GM23338 (cell line): ENCODE measurements around the gene RAB11FIP2. TPM values are rescaled to one million over a fixed set of nuclear protein-coding genes. Genes with fewer than 3 reads are reported as not detected.

Source experiments
- ATAC-seq: fragments of 200-7000 bp; cut with Tn5 transposase; 3 replicates; pipeline ENCODE4 v1.9.1; 2020
- DNase-seq: peaks from one replicate; pipeline ENCODE4 v3.0.0-alpha.2; 2015; ENCODE audit warnings: low spot score
- H2AFZ ChIP-seq: fragments of 200-600 bp; sonication (generic); 2 replicates; pipeline ENCODE4 v1.8.0; 2016; ENCODE audit warnings: antibody characterized with exemption, mild to moderate bottlenecking, moderate library complexity
- H3F3A ChIP-seq: fragments of 200-600 bp; sonication (generic); replicated peaks from 2 replicates; pipeline ENCODE4 v1.8.0; 2017; ENCODE audit warnings: antibody characterized with exemption, mixed run types, low read depth
- H3K27ac ChIP-seq: fragments of 200-600 bp; sonication (generic); 2 replicates; pipeline ENCODE4 v1.6.1; 2016; ENCODE audit warnings: low read depth
- H3K27me3 ChIP-seq: fragments of 200-600 bp; sonication (generic); 2 replicates; pipeline ENCODE4 v1.8.0; 2016; ENCODE audit warnings: mild to moderate bottlenecking, mixed run types, moderate library complexity; ENCODE audit not compliant: insufficient read depth
- H3K36me3 ChIP-seq: fragments of 200-600 bp; sonication (generic); 2 replicates; pipeline ENCODE4 v1.8.0; 2016; ENCODE audit warnings: mild to moderate bottlenecking; ENCODE audit not compliant: insufficient read depth
- H3K4me1 ChIP-seq: fragments of 200-600 bp; sonication (generic); 2 replicates; pipeline ENCODE4 v1.8.0; 2016; ENCODE audit warnings: mild to moderate bottlenecking, moderate library complexity; ENCODE audit not compliant: insufficient read depth
- H3K4me2 ChIP-seq: fragments of 200-600 bp; sonication (generic); 2 replicates; pipeline ENCODE4 v1.7.1; 2017; ENCODE audit warnings: mixed run types
- H3K4me3 ChIP-seq: fragments of 200-600 bp; sonication (generic); 2 replicates; pipeline ENCODE4 v1.6.1; 2016; ENCODE audit warnings: mixed run types
- H3K79me2 ChIP-seq: fragments of 200-600 bp; sonication (generic); replicated peaks from 2 replicates; pipeline ENCODE4 v1.8.0; 2017; ENCODE audit warnings: mild to moderate bottlenecking; ENCODE audit not compliant: insufficient read depth
- H3K9me2 ChIP-seq: fragments of 200-600 bp; sonication (generic); 2 replicates; pipeline ENCODE4 v1.8.0; 2017; ENCODE audit not compliant: insufficient read depth
- H4K20me1 ChIP-seq: fragments of 200-600 bp; sonication (generic); replicated peaks from 2 replicates; pipeline ENCODE4 v1.8.0; 2017; ENCODE audit warnings: mild to moderate bottlenecking; ENCODE audit not compliant: insufficient read depth
- H3K27ac Mint-ChIP-seq: 2 replicates; pipeline ENCODE4 v1.8.0; 2020; ENCODE audit warnings: inconsistent platforms, mild to moderate bottlenecking, moderate library complexity, mixed read lengths
- H3K27me3 Mint-ChIP-seq: 3 replicates; pipeline ENCODE4 v1.8.0; 2022; ENCODE audit warnings: low read depth, mild to moderate bottlenecking, moderate library complexity, mixed read lengths, inconsistent platforms; ENCODE audit not compliant: insufficient read depth, poor library complexity
- H3K36me3 Mint-ChIP-seq: 3 replicates; pipeline ENCODE4 v1.8.0; 2021; ENCODE audit warnings: low read depth, mild to moderate bottlenecking, inconsistent platforms, moderate library complexity, mixed read lengths
- H3K4me1 Mint-ChIP-seq: 3 replicates; pipeline ENCODE4 v1.8.0; 2020; ENCODE audit warnings: mild to moderate bottlenecking, inconsistent platforms, mixed read lengths
- H3K4me3 Mint-ChIP-seq: 3 replicates; pipeline ENCODE4 v1.8.0; 2021; ENCODE audit warnings: moderate library complexity, mild to moderate bottlenecking, inconsistent platforms, mixed read lengths
- H3K9me3 Mint-ChIP-seq: 3 replicates; pipeline ENCODE4 v1.8.0; 2020; ENCODE audit warnings: moderate library complexity, mild to moderate bottlenecking, inconsistent platforms, mixed read lengths
- CREB1 ChIP-seq: fragments of 250-450 bp; sonication (Bioruptor Pico); IDR thresholded peaks from 2 replicates; pipeline ENCODE4 v1.5.0; 2020; ENCODE audit warnings: low read depth, mild to moderate bottlenecking, moderate library complexity
- ETS1 ChIP-seq: IDR thresholded peaks from 2 replicates; pipeline ENCODE4 v1.6.1; 2016; ENCODE audit warnings: antibody characterized with exemption
- EZH2 ChIP-seq: fragments of 200-600 bp; sonication (generic); IDR thresholded peaks from one replicate; pipeline ENCODE4 v1.8.0; 2017; ENCODE audit warnings: antibody characterized with exemption, mild to moderate bottlenecking, low read depth; ENCODE audit not compliant: unreplicated experiment
- EZH2phosphoT487 ChIP-seq: fragments of 200-600 bp; sonication (generic); IDR thresholded peaks from one replicate; pipeline ENCODE4 v1.8.1; 2018; ENCODE audit warnings: antibody characterized with exemption; ENCODE audit not compliant: unreplicated experiment
- JUNB ChIP-seq: IDR thresholded peaks from one replicate; pipeline ENCODE4 v1.6.1; 2016; ENCODE audit warnings: antibody characterized with exemption; ENCODE audit not compliant: unreplicated experiment
- NANOG ChIP-seq: IDR thresholded peaks from 2 replicates; pipeline ENCODE4 v1.6.1; 2016; ENCODE audit warnings: antibody characterized with exemption, borderline replicate concordance
- POLR2AphosphoS5 ChIP-seq: IDR thresholded peaks from 2 replicates; pipeline ENCODE4 v1.6.1; 2016; ENCODE audit warnings: antibody characterized with exemption, low read depth
- STAT1 ChIP-seq: IDR thresholded peaks from one replicate; pipeline ENCODE4 v1.6.1; 2016; ENCODE audit warnings: antibody characterized with exemption; ENCODE audit not compliant: unreplicated experiment
- ZNF114 ChIP-seq: fragments of 250-450 bp; sonication (Bioruptor Pico); IDR thresholded peaks from 2 replicates; pipeline ENCODE4 v1.5.0; 2020; ENCODE audit warnings: mild to moderate bottlenecking, moderate library complexity
- ZNF331 ChIP-seq: fragments of 250-450 bp; sonication (Bioruptor Pico); IDR thresholded peaks from 2 replicates; pipeline ENCODE4 v1.5.0; 2020; ENCODE audit warnings: low read depth, mild to moderate bottlenecking, moderate library complexity
- polyA plus RNA-seq: library from polyadenylated mRNA; unstranded; fragments of >200 nt; fragmentation: Nextera tagmentation; extraction: Ambion mirVana; gene quantifications from 2 replicates; pipeline ENCODE4 v1.2.1, GENCODE V29; 2016
- total RNA-seq: library from RNA; depleted of rRNA; stranded (reverse); fragments of >200 nt; shearing (Covaris generic); gene quantifications from 2 replicates; pipeline ENCODE4 v1.2.3, GENCODE V29; 2014
- TF ChIP-seq, protein P1 (sequence below): fragments of 250-450 bp; sonication (Bioruptor Pico); IDR thresholded peaks from 2 replicates; pipeline ENCODE4 v1.5.0; 2020; ENCODE audit warnings: mild to moderate bottlenecking, moderate library complexity
- TF ChIP-seq, protein P2 (sequence below), 2 experiments: fragments of 200-600 bp in 1 of 2; sonication (generic) in 1 of 2; conservative IDR thresholded peaks; 2 replicates each; pipeline versions ENCODE4 v1.5.1 to v1.6.1; 2016 to 2017; ENCODE audit warnings: antibody characterized with exemption in 2 of 2, low read depth in 2 of 2, mild to moderate bottlenecking in 2 of 2, moderate library complexity in 1 of 2

The RAB11FIP2 gene
- total and polyA plus RNA-seq, 2 experiments from 2014 or later = 16.1 to 17.6 TPM

DNA sequence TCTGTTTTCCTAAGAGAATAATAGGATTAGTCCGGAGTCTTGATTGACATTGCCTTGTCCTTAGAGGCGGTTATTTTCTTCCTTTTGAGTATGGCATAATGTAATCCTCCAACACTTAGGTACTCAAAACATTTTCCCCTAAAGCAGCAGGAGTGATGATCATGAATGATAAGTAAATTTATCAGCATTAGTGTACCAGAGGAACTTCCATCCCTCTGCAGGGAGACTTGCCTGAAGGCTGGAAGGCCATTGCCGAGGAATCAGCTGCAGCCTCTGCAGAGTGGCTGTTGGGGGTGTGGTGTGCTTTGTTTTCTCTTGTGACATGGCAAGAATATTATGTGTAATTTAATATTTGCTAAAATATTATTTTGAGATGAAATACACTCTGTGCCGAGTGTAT is 56.8 kb downstream of the RAB11FIP2 start:
- Histone ChIP-seq H3K36me3 (0 out of 2 replicates have a peak, but pooled peaks cover 4% of the 10 kb centered on the region), H4K20me1 (no peaks in the 10 kb centered on the region), H3K9me2 (no peaks in the 10 kb centered on the region), H3F3A (no peaks in the 10 kb centered on the region), H3K4me2 (no peak overlapping the region), H3K27ac (no peak overlapping the region), H3K4me1 (peaks cover 48% of the 10 kb centered on the region), H2AFZ (no peak overlapping the region), H3K27me3 (no peaks in the 10 kb centered on the region), H3K79me2 (no peaks in the 10 kb centered on the region), H3K4me3 (no peak overlapping the region)
- ATAC-seq = no peak
- Mint-ChIP-seq H3K9me3 (peaks cover 8% of the 10 kb centered on the region; the same call in 2 of the 3 replicates), H3K36me3 (peaks cover 10% of the 10 kb centered on the region; the same call in 2 of the 3 replicates), H3K27ac (no peak overlapping the region), H3K27me3 (peaks cover 8% of the 10 kb centered on the region), H3K4me3 (no peak overlapping the region), H3K4me1 (peaks cover 43% of the 10 kb centered on the region)
- TF ChIP-seq EZH2phosphoT487 (no peak), STAT1 (no peak), EZH2 (no peak), ZNF114 (CRISPR knock-in tag) (no peak), ETS1 (no peak), NANOG (no peak), ZNF331 (CRISPR knock-in tag) (no peak), JUNB (no peak), CREB1 (no peak), POLR2AphosphoS5 (no peak)
- TF ChIP-seq, protein P1, sequence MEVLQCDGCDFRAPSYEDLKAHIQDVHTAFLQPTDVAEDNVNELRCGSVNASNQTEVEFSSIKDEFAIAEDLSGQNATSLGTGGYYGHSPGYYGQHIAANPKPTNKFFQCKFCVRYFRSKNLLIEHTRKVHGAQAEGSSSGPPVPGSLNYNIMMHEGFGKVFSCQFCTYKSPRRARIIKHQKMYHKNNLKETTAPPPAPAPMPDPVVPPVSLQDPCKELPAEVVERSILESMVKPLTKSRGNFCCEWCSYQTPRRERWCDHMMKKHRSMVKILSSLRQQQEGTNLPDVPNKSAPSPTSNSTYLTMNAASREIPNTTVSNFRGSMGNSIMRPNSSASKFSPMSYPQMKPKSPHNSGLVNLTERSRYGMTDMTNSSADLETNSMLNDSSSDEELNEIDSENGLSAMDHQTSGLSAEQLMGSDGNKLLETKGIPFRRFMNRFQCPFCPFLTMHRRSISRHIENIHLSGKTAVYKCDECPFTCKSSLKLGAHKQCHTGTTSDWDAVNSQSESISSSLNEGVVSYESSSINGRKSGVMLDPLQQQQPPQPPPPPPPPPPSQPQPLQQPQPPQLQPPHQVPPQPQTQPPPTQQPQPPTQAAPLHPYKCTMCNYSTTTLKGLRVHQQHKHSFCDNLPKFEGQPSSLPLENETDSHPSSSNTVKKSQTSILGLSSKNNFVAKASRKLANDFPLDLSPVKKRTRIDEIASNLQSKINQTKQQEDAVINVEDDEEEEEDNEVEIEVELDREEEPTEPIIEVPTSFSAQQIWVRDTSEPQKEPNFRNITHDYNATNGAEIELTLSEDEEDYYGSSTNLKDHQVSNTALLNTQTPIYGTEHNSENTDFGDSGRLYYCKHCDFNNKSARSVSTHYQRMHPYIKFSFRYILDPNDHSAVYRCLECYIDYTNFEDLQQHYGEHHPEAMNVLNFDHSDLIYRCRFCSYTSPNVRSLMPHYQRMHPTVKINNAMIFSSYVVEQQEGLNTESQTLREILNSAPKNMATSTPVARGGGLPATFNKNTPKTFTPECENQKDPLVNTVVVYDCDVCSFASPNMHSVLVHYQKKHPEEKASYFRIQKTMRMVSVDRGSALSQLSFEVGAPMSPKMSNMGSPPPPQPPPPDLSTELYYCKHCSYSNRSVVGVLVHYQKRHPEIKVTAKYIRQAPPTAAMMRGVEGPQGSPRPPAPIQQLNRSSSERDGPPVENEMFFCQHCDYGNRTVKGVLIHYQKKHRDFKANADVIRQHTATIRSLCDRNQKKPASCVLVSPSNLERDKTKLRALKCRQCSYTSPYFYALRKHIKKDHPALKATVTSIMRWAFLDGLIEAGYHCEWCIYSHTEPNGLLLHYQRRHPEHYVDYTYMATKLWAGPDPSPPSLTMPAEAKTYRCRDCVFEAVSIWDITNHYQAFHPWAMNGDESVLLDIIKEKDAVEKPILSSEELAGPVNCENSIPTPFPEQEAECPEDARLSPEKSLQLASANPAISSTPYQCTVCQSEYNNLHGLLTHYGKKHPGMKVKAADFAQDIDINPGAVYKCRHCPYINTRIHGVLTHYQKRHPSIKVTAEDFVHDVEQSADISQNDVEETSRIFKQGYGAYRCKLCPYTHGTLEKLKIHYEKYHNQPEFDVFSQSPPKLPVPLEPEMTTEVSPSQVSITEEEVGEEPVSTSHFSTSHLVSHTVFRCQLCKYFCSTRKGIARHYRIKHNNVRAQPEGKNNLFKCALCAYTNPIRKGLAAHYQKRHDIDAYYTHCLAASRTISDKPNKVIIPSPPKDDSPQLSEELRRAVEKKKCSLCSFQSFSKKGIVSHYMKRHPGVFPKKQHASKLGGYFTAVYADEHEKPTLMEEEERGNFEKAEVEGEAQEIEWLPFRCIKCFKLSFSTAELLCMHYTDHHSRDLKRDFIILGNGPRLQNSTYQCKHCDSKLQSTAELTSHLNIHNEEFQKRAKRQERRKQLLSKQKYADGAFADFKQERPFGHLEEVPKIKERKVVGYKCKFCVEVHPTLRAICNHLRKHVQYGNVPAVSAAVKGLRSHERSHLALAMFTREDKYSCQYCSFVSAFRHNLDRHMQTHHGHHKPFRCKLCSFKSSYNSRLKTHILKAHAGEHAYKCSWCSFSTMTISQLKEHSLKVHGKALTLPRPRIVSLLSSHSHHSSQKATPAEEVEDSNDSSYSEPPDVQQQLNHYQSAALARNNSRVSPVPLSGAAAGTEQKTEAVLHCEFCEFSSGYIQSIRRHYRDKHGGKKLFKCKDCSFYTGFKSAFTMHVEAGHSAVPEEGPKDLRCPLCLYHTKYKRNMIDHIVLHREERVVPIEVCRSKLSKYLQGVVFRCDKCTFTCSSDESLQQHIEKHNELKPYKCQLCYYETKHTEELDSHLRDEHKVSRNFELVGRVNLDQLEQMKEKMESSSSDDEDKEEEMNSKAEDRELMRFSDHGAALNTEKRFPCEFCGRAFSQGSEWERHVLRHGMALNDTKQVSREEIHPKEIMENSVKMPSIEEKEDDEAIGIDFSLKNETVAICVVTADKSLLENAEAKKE = no peak
- TF ChIP-seq, protein P2, sequence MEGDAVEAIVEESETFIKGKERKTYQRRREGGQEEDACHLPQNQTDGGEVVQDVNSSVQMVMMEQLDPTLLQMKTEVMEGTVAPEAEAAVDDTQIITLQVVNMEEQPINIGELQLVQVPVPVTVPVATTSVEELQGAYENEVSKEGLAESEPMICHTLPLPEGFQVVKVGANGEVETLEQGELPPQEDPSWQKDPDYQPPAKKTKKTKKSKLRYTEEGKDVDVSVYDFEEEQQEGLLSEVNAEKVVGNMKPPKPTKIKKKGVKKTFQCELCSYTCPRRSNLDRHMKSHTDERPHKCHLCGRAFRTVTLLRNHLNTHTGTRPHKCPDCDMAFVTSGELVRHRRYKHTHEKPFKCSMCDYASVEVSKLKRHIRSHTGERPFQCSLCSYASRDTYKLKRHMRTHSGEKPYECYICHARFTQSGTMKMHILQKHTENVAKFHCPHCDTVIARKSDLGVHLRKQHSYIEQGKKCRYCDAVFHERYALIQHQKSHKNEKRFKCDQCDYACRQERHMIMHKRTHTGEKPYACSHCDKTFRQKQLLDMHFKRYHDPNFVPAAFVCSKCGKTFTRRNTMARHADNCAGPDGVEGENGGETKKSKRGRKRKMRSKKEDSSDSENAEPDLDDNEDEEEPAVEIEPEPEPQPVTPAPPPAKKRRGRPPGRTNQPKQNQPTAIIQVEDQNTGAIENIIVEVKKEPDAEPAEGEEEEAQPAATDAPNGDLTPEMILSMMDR (conservative IDR thresholded peaks at IDR 0.05; ENCODE audit: low read depth in 2 of 2) = no peak
- DNase-seq = no peak
